Testis (tissue), 3 donors: ENCODE results near the gene LIM2. TPM values are rescaled to one million over a fixed set of nuclear protein-coding genes. Genes with fewer than 3 reads are reported as not detected.
"Not testable (repeated sequence)": the region's sequence is repeated elsewhere in the genome, so short reads cannot be mapped to it uniquely, and the experiment has no call there.

Experiments used
- DNase-seq: peaks from one replicate; pipeline ENCODE4 v3.0.0-alpha.2; 2019
- H3K27ac ChIP-seq, 2 donors: fragments of 200-600 bp; sonication (generic); one replicate each; pipeline ENCODE4 v1.5.1; 2019
- H3K27me3 ChIP-seq: fragments of 200-600 bp; sonication (generic); one replicate; pipeline ENCODE4 v1.5.1; 2019
- H3K36me3 ChIP-seq: fragments of 200-600 bp; sonication (generic); one replicate; pipeline ENCODE4 v1.5.1; 2017; ENCODE audit warnings: low read depth; ENCODE audit errors: missing control alignments
- H3K4me1 ChIP-seq: fragments of 200-600 bp; sonication (generic); one replicate; pipeline ENCODE4 v1.5.1; 2019
- H3K4me3 ChIP-seq, 2 donors: fragments of 200-600 bp; sonication (generic); one replicate each; pipeline ENCODE4 v1.5.1; 2017 to 2019
- H3K9me3 ChIP-seq: fragments of 200-600 bp; sonication (generic); one replicate; pipeline ENCODE4 v1.5.1; 2017
- CTCF ChIP-seq, 3 experiments: fragments of 450-650 bp in 2 of 3; fragments of 200-600 bp in 1 of 3; sonication (generic) in 1 of 3; IDR thresholded peaks; one replicate each; pipeline ENCODE4 v1.5.1; 2016 to 2019; ENCODE audit warnings: antibody characterized with exemption in 3 of 3, mild to moderate bottlenecking in 2 of 3, moderate library complexity in 1 of 3
- POLR2A ChIP-seq: fragments of 450-650 bp; IDR thresholded peaks from one replicate; pipeline ENCODE4 v1.6.1; 2017; ENCODE audit warnings: antibody characterized with exemption, mild to moderate bottlenecking, moderate library complexity
- WGBS, 2 donors: methylation state at CpG; one replicate each; pipeline ENCODE4 v1.1.5; 2018; 5-methylcytosine and 5-hydroxymethylcytosine counted together
- intact Hi-C: fragments of 100-400 bp; cut with DNase I; formaldehyde crosslinking; loops from one replicate; pipeline ENCODE4 v1.15.1; 2023; ENCODE audit warnings: low total_unique reads
- polyA plus RNA-seq: library from polyadenylated mRNA; stranded (reverse); fragments of 350-450 nt; fragmentation: Illumina TruSeq; extraction: RNeasy Lipid Tissue Mini Kit (QIAGEN cat#74804); gene quantifications from one replicate; pipeline ENCODE4 v1.2.3, GENCODE V29; 2014; ENCODE audit warnings: low read depth, low replicate concordance; ENCODE audit not compliant: insufficient read depth
- total RNA-seq, 2 donors: library from RNA; depleted of rRNA; stranded (reverse); fragments of >200 nt; gene quantifications; one replicate each; pipeline ENCODE4 v1.2.3, GENCODE V29; 2016

Gene LIM2
- total and polyA plus RNA-seq, 3 donors from 2014 or later: 0.31 to 0.91 TPM; not detected in 1

DNA sequence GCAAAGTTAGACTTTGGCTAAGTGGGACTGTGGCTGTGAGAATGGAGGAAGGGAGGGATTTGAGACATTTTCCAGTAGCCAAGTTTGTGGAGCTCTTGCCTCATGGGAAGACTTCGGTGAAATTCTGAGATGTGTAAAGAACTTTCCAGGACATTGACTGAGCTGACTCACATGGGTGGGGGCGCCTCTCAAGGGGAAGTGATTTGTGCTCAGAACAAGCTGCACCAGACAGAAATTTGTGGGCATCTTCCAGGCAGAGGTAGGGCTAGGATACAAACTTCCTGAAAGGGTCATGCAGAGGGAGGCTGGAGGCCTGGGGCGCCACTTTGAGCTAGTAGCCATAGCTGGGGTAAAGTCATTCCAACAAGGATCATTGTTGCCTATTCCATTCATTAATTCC lies 39.4 kb upstream of the LIM2 start:
- H3K4me3 ChIP-seq: no peak overlapping the region
- TF ChIP-seq CTCF (IDR thresholded peaks at IDR 0.05) (no peak), POLR2A (no peak)
- no peaks in the 10 kb centered on the region for H3K27me3 ChIP-seq
- intact Hi-C loops: no loop called here
- no peaks in the 10 kb centered on the region for H3K36me3 ChIP-seq
- no peak overlapping the region for H3K27ac ChIP-seq
- WGBS, 2 donors: 69 to 72% methylated on average over 3 of the region's 3 CpGs
- no peaks in the 10 kb centered on the region for H3K9me3 ChIP-seq
- DNase-seq: no peak
- no peaks in the 10 kb centered on the region for H3K4me1 ChIP-seq

- H3K27ac ChIP-seq: no peak overlapping the region
- H3K4me3 ChIP-seq: peak overlapping the region in 1 of 2 donors; percentile 36
- no peaks in the 10 kb centered on the region for H3K27me3 ChIP-seq
- H3K36me3 ChIP-seq: no peaks in the 10 kb centered on the region
- TF ChIP-seq CTCF (IDR thresholded peaks at IDR 0.05) (peak; percentile 93 to 99 (median 95)), POLR2A (no peak)
- intact Hi-C loops: no loop called here
- H3K4me1 ChIP-seq: no peaks in the 10 kb centered on the region
- WGBS, 2 donors: 8 to 9% methylated on average over 15 to 19 of the region's 19 CpGs
- no peaks in the 10 kb centered on the region for H3K9me3 ChIP-seq
- peak; percentile 94 for DNase-seq
These were observed 34.3 kb upstream of the LIM2 start for GRCh38 chr19:51422053-51422448.

- 7 to 14% methylated on average over 9 to 39 of the region's 39 CpGs for WGBS, 2 donors
- H3K4me3 ChIP-seq: peak overlapping the region in 1 of 2 donors; percentile 36
- no peak for TF ChIP-seq CTCF (IDR thresholded peaks at IDR 0.05)
- TF ChIP-seq POLR2A: no peak
- no peaks in the 10 kb centered on the region for H3K36me3 ChIP-seq
- H3K27ac ChIP-seq: no peak overlapping the region
- intact Hi-C loops: no loop called here
- no peak for DNase-seq
- H3K9me3 ChIP-seq: no peaks in the 10 kb centered on the region
- H3K4me1 ChIP-seq: no peaks in the 10 kb centered on the region
- H3K27me3 ChIP-seq: no peaks in the 10 kb centered on the region
These were observed 33.7 kb upstream of the LIM2 start for GRCh38 chr19:51421229-51422052.

DNA sequence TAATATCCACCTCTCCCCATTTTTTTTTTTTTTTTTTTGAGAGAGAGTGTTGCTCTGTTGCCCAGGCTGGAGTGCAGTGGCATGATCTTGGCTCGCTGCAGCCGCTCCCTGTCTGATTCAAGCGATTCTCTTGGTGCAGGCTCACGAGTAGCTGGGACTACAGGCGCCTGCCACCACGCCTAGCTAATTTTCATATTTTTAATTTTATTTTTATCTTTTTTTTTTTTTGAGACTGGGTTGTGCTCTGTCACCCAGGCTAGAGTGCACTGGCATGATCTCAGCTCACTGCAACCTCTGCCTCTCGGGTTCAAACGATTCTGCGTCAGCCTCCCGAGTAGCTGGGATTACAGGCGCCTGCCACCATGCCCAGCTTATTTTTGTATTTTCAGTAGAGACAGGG lies 32.7 kb upstream of the LIM2 start:
- H3K36me3 ChIP-seq, H3K27ac ChIP-seq, H3K4me1 ChIP-seq, H3K4me3 ChIP-seq, H3K27me3 ChIP-seq, H3K9me3 ChIP-seq, DNase-seq, intact Hi-C loops: not testable (repeated sequence)
- WGBS, 2 donors: 65 to 85% methylated on average over 10 to 11 of the region's 11 CpGs

- no peaks in the 10 kb centered on the region for H3K9me3 ChIP-seq
- no peak overlapping the region for H3K4me3 ChIP-seq
- no peak for DNase-seq
- no peaks in the 10 kb centered on the region for H3K36me3 ChIP-seq
- TF ChIP-seq POLR2A (no peak), CTCF (IDR thresholded peaks at IDR 0.05) (no peak)
- no peaks in the 10 kb centered on the region for H3K27me3 ChIP-seq
- H3K27ac ChIP-seq: no peak overlapping the region
- WGBS, 2 donors: 65 to 88% methylated on average over 2 of the region's 2 CpGs
- no peaks in the 10 kb centered on the region for H3K4me1 ChIP-seq
- intact Hi-C loops: no loop called here
These were observed 30.9 kb upstream of the LIM2 start for GRCh38 chr19:51418707-51419106.
